HCT116 (cell line): ENCODE results near the gene TMEM256. TPM values are rescaled to one million over a fixed set of nuclear protein-coding genes. Genes with fewer than 3 reads are reported as not detected.

ENCODE experiments used
- ATAC-seq: fragments of 200-7000 bp; cut with Tn5 transposase; 2 replicates; pipeline ENCODE4 v1.9.1; 2020; ENCODE audit warnings: mild to moderate bottlenecking, moderate library complexity
- BruUV-seq: library from RNA; stranded (reverse); fragments of 400-500 nt; replicated peaks from 2 replicates; lab custom pipeline; 2021; lab: Mats Ljungman, UMichigan
- CTCF ChIA-PET: fragments of 300-600 bp; sonication (Branson Sonifier 250); formaldehyde crosslinking; loops from one replicate; lab custom pipeline; 2021; ENCODE audit warnings: antibody characterized with exemption; lab: Charles Lee
- POLR2A ChIA-PET: fragments of 300-600, 350-600 bp; sonication (Branson Sonifier 250); formaldehyde crosslinking; loops from one replicate; lab custom pipeline; 2021; ENCODE audit warnings: antibody characterized with exemption; lab: Charles Lee
- RAD21 ChIA-PET, 2 experiments: fragments of 300-600 bp; sonication (Branson Sonifier 250); formaldehyde crosslinking; loops; one replicate each; lab custom pipeline; 2023; ENCODE audit warnings: low total read pairs in 2 of 2; ENCODE audit not compliant: uncharacterized antibody in 2 of 2, unreplicated experiment in 2 of 2, low non-redundant PET in 1 of 2; lab: Charles Lee
- DNase-seq: peaks from one replicate; pipeline ENCODE4 v3.0.0-alpha.2; 2010; ENCODE audit warnings: low read depth, low spot score
- H2AFZ ChIP-seq: fragments of 200-600 bp; shearing (Covaris generic), sonication (generic); 2 replicates; pipeline ENCODE4 v1.6.1; 2017; ENCODE audit warnings: low read depth, mixed run types, mixed read lengths, antibody characterized with exemption, low read length; ENCODE audit not compliant: poor library complexity, severe bottlenecking
- H3K27ac ChIP-seq: 2 replicates; pipeline ENCODE4 v1.5.1; 2012; ENCODE audit warnings: low read depth, low read length
- H3K27me3 ChIP-seq: fragments of 200-600 bp; sonication (generic); 2 replicates; pipeline ENCODE4 v1.6.1; 2016; ENCODE audit warnings: mixed run types, low read length, mixed read lengths; ENCODE audit not compliant: insufficient read depth
- H3K36me3 ChIP-seq, 2 experiments: fragments of 200-500 bp in 1 of 2; fragments of 200-600 bp in 1 of 2; sonication (Bioruptor generic) in 1 of 2; sonication (generic) in 1 of 2; 2 replicates each; pipeline versions ENCODE4 v1.5.1 to v1.6.1; 2014 to 2016; ENCODE audit warnings: low read length in 2 of 2, inconsistent platforms in 1 of 2, mixed read lengths in 1 of 2, mixed run types in 1 of 2; ENCODE audit not compliant: insufficient read depth in 2 of 2, control insufficient read depth in 1 of 2
- H3K4me1 ChIP-seq, 2 experiments: fragments of 200-600 bp in 1 of 2; sonication (generic) in 1 of 2; 2 replicates each; pipeline versions ENCODE4 v1.5.1 to v1.6.1; 2012 to 2017; ENCODE audit warnings: low read length in 2 of 2, inconsistent platforms in 1 of 2, mild to moderate bottlenecking in 1 of 2, mixed read lengths in 1 of 2, mixed run types in 1 of 2, moderate library complexity in 1 of 2; ENCODE audit not compliant: insufficient read depth in 2 of 2, control insufficient read depth in 1 of 2
- H3K4me2 ChIP-seq: fragments of 200-600 bp; sonication (generic); 2 replicates; pipeline ENCODE4 v1.6.1; 2017; ENCODE audit warnings: mixed run types, low read length, mixed read lengths
- H3K4me3 ChIP-seq, 2 experiments: fragments of 200-600 bp in 1 of 2; sonication (generic) in 1 of 2; replicated peaks in 1 of 2; 2 replicates each; pipeline ENCODE4 v1.5.1; 2011 to 2016; ENCODE audit warnings: low read length in 2 of 2, control low read depth in 1 of 2, low read depth in 1 of 2, mild to moderate bottlenecking in 1 of 2, mixed read lengths in 1 of 2, mixed run types in 1 of 2
- H3K79me2 ChIP-seq: fragments of 200-600 bp; sonication (generic); 2 replicates; pipeline ENCODE4 v1.6.1; 2017; ENCODE audit warnings: mild to moderate bottlenecking, mixed run types, low read length, moderate library complexity, mixed read lengths; ENCODE audit not compliant: insufficient read depth
- H3K9ac ChIP-seq: fragments of 200-600 bp; sonication (generic); 2 replicates; pipeline ENCODE4 v1.6.1; 2016; ENCODE audit warnings: low read length, mixed read lengths
- H3K9me2 ChIP-seq: fragments of 200-600 bp; sonication (generic), shearing (Covaris generic); 2 replicates; pipeline ENCODE4 v1.6.1; 2017; ENCODE audit warnings: mixed run types, mild to moderate bottlenecking, moderate library complexity; ENCODE audit not compliant: insufficient read depth
- H3K9me3 ChIP-seq, 2 experiments: fragments of 200-500 bp in 1 of 2; fragments of 200-600 bp in 1 of 2; sonication (Bioruptor generic) in 1 of 2; sonication (generic) in 1 of 2; 2 replicates each; pipeline ENCODE4 v1.6.1; 2014 to 2017; ENCODE audit warnings: low read length in 2 of 2, mixed read lengths in 2 of 2, inconsistent platforms in 1 of 2, low read depth in 1 of 2, mild to moderate bottlenecking in 1 of 2, mixed run types in 1 of 2, moderate library complexity in 1 of 2; ENCODE audit not compliant: control insufficient read depth in 1 of 2, insufficient read depth in 1 of 2
- H4K20me1 ChIP-seq: fragments of 200-600 bp; sonication (generic), shearing (Covaris generic); 2 replicates; pipeline ENCODE4 v1.6.1; 2017; ENCODE audit warnings: mixed run types, mild to moderate bottlenecking, moderate library complexity; ENCODE audit not compliant: insufficient read depth
- ATF3 ChIP-seq: IDR thresholded peaks from 2 replicates; pipeline ENCODE4 v1.6.1; 2012
- CBX3 ChIP-seq: IDR thresholded peaks from 2 replicates; pipeline ENCODE4 v1.6.1; 2012; ENCODE audit warnings: low read depth
- CTCF ChIP-seq, 3 experiments: fragments of 200-600 bp in 1 of 3; sonication (generic) in 1 of 3; IDR thresholded peaks in 2 of 3; conservative IDR thresholded peaks in 1 of 3; 2 replicates each; pipeline ENCODE4 v1.5.1; 2012 to 2017; ENCODE audit warnings: low read depth in 2 of 3, low read length in 2 of 3, antibody characterized with exemption in 1 of 3, borderline replicate concordance in 1 of 3, control low read depth in 1 of 3, mild to moderate bottlenecking in 1 of 3, mixed read lengths in 1 of 3, mixed run types in 1 of 3, moderate library complexity in 1 of 3; ENCODE audit not compliant: insufficient read depth in 1 of 3
- POLR2A ChIP-seq: IDR thresholded peaks from 2 replicates; pipeline ENCODE4 v1.7.0; 2011; ENCODE audit warnings: borderline replicate concordance; ENCODE audit not compliant: insufficient read depth, insufficient read length; ENCODE audit errors: extremely low read depth
- RAD21 ChIP-seq: IDR thresholded peaks from 2 replicates; pipeline ENCODE4 v1.6.1; 2012; ENCODE audit warnings: low read depth, mild to moderate bottlenecking
- REST ChIP-seq: IDR thresholded peaks from 2 replicates; pipeline ENCODE4 v1.6.1; 2012; ENCODE audit warnings: low read depth
- SIN3A ChIP-seq: IDR thresholded peaks from 2 replicates; pipeline ENCODE4 v1.6.1; 2012; ENCODE audit warnings: low read depth
- SP1 ChIP-seq: IDR thresholded peaks from 2 replicates; pipeline ENCODE4 v1.6.1; 2012; ENCODE audit warnings: low read depth
- YY1 ChIP-seq: IDR thresholded peaks from 2 replicates; pipeline ENCODE4 v1.6.1; 2011; ENCODE audit warnings: low read length, low read depth, moderate library complexity, mild to moderate bottlenecking; ENCODE audit not compliant: insufficient replicate concordance; ENCODE audit errors: extremely low read depth
- ZBTB33 ChIP-seq: IDR thresholded peaks from 2 replicates; pipeline ENCODE4 v1.6.1; 2011; ENCODE audit warnings: mild to moderate bottlenecking, low read length, moderate library complexity; ENCODE audit not compliant: insufficient replicate concordance; ENCODE audit errors: extremely low read depth
- ZFX ChIP-seq: fragments of 450-650 bp; IDR thresholded peaks from 2 replicates; pipeline ENCODE4 v1.6.1; 2017
- intact Hi-C: fragments of 100-400 bp; cut with micrococcal nuclease; formaldehyde crosslinking; loops from 2 replicates; pipeline ENCODE4 v1.10.0; 2022
- total RNA-seq: library from RNA; stranded (reverse); gene quantifications from one replicate; pipeline ENCODE4 v1.2.1, GENCODE V29; 2021; ENCODE audit not compliant: unreplicated experiment

TMEM256 gene
- total RNA-seq, 1 experiment from 2014 or later = 110 TPM

- RAD21 ChIA-PET = no interaction called here
- intact Hi-C loops = no loop called here
- Histone ChIP-seq H3K27me3 (no peaks in the 10 kb centered on the region), H3K79me2 (peaks cover 2% of the 10 kb centered on the region; the same call in 1 of the 2 replicates), H3K27ac (no peak overlapping the region), H3K9me3 (no peaks in the 10 kb centered on the region), H3K9ac (no peak overlapping the region), H2AFZ (no peak overlapping the region), H4K20me1 (no peaks in the 10 kb centered on the region), H3K4me3 (no peak overlapping the region), H3K9me2 (no peaks in the 10 kb centered on the region), H3K4me2 (no peak overlapping the region), H3K4me1 (peaks cover 8 to 17% of the 10 kb centered on the region in 2 experiments; a peak in 3 of 4 replicates), H3K36me3 (peaks cover 0 to 6% of the 10 kb centered on the region in 2 experiments; a peak in 1 of 4 replicates)
- CTCF ChIA-PET = no interaction called here
- no peak for DNase-seq
- POLR2A ChIA-PET = no interaction called here
- BruUV-seq = no TSS peak
- ATAC-seq = no peak
- TF ChIP-seq ATF3 (no peak), CBX3 (no peak), REST (no peak), ZFX (no peak), YY1 (no peak), CTCF (IDR thresholded peaks at IDR 0.05 in 2 of 3, conservative IDR thresholded peaks at IDR 0.05 in 1 of 3; ENCODE audit: borderline replicate concordance in 1 of 3, insufficient read depth in 1 of 3, low read depth in 2 of 3, low read length in 2 of 3) (no peak), SIN3A (no peak), ZBTB33 (no peak), POLR2A (no peak), SP1 (no peak), RAD21 (no peak)
Measured at GRCh38 chr17:7408863-7409262, 5.0 kb upstream of the TMEM256 start.
